Measurements from ENCODE around the gene ATP2B2. TPM values are rescaled to one million over a fixed set of nuclear protein-coding genes. Genes with fewer than 3 reads are reported as not detected.

ATP2B2 gene
- total RNA-seq, 1 donor: 0.27 TPM

DNA sequence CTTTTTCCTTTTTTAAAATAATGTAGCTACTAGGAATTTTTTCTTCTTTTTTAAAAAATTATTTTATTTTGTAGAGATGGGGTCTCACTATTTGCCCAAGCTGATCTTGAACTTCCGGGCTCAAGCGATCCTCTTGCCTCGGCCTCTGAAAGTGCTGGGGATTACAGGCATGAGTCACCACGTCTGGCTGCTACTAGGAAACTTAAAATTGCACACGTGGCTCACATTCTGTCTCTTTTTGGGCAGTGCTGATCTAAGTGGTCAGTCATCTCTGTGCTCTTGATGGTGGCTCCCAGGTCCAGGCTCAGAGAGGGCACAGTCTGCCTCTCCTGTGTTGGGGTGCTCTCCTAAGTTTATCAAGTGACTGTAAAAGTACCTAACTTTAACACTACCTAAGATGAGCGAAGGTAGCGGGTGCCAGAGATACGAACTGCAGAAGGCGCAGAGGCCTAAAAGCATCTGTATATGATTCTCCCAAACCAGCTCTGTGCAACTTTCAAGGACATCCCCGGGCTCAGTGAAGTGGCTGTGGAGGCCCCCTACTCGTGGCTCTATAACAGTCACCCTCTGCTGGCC lies 131.6 kb downstream of the ATP2B2 start:
- DNase-seq (ENCODE audit: low read depth in 2 of 3, low spot score in 2 of 3): no peak

DNA sequence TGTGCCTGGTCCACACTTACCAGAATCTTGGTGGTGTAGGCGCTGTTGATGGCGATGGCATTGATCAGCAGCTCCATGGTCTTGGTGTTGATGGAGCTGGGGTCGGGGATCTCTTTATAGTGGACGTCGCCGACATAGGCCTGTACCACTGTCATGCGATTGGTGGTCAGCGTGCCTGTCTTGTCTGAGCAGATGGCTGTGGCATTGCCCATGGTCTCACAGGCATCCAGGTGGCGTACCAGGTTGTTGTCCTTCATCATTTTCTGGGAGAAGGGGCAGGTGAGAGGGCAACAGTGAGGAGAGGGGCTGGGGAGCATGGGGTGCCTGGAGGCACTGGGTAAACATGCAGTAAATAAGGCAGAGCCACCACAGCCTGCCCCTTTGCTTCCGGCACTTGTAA lies 133.6 kb downstream of the ATP2B2 start:
- no peak for DNase-seq (ENCODE audit: low read depth in 2 of 3, low spot score in 2 of 3)

DNA sequence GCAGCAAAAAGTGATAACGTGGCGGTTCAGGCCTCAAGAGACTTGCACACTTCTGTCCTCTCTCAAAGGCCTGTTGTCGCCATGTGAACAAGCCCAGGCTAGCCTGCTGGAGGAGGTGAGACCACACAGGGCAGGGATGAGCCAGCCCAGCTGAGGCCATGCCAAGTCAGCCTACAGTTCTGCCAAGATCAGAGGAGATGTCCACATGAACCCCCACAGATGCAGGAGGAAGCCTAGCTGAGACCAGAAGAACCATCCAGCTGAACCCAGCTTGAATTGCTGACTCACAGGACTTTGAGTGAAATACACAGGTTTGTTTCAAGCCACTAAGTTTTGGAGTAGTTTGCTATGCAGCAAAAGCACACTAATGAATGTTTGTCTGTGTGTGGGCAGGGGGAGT lies 134.2 kb downstream of the ATP2B2 start:
- no peak for DNase-seq (ENCODE audit: low read depth in 2 of 3, low spot score in 2 of 3)

GRCh38 chr3:10370429-10370828 lies 135.0 kb downstream of the ATP2B2 start:
- peak in 2 of 3 donors; percentile 67 to 82 for DNase-seq (ENCODE audit: low read depth in 2 of 3, low spot score in 2 of 3)

- no peak for DNase-seq (ENCODE audit: low read depth in 2 of 3, low spot score in 2 of 3)
Observed at GRCh38 chr3:10368512-10368911, 136.9 kb downstream of the ATP2B2 start.

- DNase-seq (ENCODE audit: low read depth in 2 of 3, low spot score in 2 of 3): no peak
Observed at GRCh38 chr3:10367506-10367905, 137.9 kb downstream of the ATP2B2 start.

DNA sequence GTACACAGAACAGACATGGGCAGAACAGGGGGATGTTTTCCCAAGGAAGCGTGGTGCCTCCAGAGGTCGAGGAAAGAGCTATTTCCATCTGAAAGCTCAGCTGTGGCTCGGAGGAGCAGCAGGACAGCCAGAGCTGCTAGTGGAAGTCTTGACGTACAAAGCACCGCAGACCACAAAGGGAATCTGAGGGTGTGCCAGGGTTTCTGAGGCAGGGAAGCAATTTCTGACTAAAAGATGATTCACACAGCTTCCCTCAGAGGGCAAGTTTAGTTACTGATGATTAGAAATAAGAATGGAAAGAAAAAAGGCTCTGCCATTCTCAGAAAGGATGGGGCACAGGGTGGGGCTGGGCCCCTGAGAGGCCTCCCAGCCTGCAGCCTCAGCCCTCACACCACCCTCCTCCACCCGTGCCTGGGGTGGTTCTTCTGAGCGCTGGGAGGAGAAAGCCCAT lies 138.7 kb downstream of the ATP2B2 start:
- no peak for DNase-seq (ENCODE audit: low read depth in 2 of 3, low spot score in 2 of 3)

- no peak for DNase-seq (ENCODE audit: low read depth in 2 of 3, low spot score in 2 of 3)
Observed at GRCh38 chr3:10365791-10366190, 139.6 kb downstream of the ATP2B2 start.

GRCh38 chr3:10365316-10365715 lies 140.1 kb downstream of the ATP2B2 start:
- DNase-seq (ENCODE audit: low read depth in 2 of 3, low spot score in 2 of 3): no peak

GRCh38 chr3:10364806-10365205 lies 140.6 kb downstream of the ATP2B2 start:
- DNase-seq (ENCODE audit: low read depth in 2 of 3, low spot score in 2 of 3): no peak

DNA sequence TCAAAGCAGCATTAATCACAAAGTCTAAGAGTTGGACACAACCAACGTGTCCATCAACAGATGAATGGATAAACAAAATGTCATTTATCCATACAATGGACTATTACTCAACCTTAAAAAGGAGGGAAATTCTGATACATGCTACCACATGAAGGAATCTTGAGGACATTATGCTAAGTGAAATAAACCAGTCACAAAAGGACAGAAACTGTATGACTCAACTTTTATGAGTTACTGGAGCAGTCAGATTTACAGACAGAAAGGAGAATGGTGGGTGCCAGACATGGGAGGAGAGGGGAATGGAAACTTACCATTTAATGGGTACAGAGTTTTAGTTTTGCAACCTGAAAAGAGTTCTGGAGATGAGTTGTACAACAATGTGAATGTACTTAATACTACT lies 141.5 kb downstream of the ATP2B2 start:
- DNase-seq (ENCODE audit: low read depth in 2 of 3, low spot score in 2 of 3): no peak

DNA sequence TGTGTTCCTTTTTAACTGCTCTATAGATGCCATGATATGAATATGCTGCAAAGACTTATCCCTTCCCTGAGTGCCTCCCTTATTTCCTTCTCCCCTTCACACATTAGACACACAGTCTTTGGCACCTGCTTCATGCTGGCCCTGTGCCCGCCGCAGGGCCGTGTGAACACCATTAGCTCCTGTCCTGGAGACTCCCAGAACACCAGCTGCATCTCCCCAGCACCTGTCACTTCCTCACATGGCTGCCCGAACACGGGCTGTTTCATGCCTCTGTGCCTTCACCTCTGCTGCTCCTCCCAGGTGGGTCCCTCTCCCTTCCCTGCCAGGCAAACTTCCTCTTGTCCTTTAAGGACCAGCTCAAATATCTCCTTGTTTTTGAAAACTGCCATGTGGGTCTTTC lies 144.0 kb downstream of the ATP2B2 start:
- no peak for DNase-seq (ENCODE audit: low read depth in 2 of 3, low spot score in 2 of 3)

GRCh38 chr3:10360478-10360877 lies 144.9 kb downstream of the ATP2B2 start:
- DNase-seq (ENCODE audit: low read depth in 2 of 3, low spot score in 2 of 3): no peak

DNA sequence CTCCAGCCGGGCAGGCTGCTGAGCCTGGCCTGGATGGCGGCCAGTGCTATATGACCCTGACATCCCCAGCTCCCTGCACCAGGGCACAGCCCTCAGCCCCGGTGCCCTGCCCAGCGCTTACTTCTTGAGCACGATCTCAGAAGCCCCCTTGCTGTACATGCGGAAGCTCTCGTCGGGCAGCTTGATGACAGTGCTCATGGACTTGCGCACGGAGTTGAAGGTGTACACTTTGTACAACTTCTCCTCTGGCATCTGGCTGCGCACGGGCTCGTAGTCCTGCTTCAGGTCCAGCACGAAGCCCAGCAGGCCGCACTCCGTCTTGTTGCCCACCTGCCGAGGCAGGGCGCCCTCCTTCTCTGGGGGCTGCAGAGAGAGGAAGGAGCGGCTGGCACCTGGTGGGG lies 145.6 kb downstream of the ATP2B2 start:
- DNase-seq (ENCODE audit: low read depth in 2 of 3, low spot score in 2 of 3): no peak

DNA sequence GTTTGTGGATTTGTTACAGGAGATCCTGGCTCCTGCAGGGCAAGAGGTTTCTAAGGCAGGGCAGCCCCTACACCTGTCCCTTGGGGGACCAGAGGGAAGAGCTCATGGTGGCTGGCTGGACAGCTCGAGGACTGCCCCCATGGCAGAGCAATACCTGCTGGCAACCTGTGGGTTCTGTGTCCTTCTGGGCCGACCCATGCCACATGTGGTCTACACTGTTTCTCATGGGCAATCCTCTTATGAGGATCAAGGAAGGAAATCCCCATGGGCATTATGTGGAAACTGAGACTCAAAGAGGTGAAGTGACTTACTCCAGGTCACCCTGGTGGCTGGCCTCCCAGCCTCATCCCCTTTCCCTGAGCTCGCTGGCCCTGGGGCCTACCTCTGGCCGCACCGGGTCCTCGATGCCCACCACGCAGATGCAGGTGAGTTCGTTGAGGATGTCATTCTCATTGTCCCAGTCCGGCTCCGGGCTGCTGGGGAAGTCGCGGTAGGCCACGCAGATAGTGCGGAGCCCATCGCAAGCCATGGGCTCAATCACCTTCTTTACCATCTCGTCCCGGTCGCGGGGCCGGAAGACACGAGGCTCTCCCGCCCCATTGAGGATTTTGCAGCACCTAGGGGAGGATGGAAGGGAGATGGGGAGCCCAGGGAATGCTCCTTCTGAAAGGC lies 146.9 kb downstream of the ATP2B2 start:
- no peak for DNase-seq (ENCODE audit: low read depth in 2 of 3, low spot score in 2 of 3)

DNA sequence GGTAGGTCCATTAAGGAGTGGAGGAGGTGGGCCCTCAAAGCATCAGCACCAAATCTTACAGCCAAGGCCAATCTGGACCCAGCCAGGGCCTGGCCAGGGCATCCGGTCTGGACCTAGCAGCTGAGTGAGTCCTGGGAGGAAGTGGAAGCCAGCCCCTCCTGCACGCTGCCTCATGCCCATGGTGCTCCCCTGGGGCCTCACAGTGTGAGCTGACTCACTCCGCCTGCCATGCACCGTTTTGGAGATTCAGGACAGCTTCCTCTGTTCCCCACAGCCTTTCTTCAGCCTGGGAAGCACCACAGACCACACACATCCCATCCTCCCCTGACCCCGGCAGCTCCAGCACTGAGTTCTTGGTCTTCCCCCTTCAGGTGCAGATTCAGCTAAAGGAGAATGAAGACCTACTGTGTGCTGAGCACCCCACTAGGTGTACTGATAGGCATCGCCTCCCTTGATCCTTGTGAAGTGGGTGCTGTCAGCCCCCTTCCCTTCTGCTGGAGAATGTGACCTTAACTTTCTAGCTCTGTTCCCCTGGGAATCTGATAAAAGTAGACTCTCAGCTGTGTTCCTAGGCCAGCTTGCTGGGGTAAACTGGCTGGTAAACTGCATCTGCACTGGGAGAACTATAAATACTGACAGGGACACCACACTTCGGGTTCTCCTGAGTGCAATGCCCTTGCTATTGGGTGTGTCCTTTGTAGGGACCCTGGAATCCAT lies 147.6 kb downstream of the ATP2B2 start:
- DNase-seq (ENCODE audit: low read depth in 2 of 3, low spot score in 2 of 3): peak in 1 of 3 donors; percentile 27

DNA sequence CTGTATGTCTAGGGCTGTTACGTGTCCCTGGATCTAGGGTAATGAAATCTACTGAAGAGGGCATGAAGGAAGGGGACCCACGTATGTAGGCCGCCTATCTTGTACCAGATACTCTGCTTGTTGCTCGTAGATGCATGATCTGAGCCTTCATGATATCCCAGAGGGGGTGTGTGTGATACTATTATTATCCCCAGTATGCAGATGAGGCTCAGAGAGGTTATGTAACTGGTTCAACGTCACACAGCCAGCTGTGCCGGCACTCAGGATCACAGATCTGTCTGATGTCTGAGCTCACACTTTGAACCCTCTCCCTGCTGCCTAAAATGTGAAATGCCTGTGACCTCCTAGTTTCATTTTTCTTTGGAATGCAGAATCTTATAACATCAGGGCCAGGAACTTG lies 148.3 kb downstream of the ATP2B2 start:
- DNase-seq (ENCODE audit: low read depth in 2 of 3, low spot score in 2 of 3): no peak

DNA sequence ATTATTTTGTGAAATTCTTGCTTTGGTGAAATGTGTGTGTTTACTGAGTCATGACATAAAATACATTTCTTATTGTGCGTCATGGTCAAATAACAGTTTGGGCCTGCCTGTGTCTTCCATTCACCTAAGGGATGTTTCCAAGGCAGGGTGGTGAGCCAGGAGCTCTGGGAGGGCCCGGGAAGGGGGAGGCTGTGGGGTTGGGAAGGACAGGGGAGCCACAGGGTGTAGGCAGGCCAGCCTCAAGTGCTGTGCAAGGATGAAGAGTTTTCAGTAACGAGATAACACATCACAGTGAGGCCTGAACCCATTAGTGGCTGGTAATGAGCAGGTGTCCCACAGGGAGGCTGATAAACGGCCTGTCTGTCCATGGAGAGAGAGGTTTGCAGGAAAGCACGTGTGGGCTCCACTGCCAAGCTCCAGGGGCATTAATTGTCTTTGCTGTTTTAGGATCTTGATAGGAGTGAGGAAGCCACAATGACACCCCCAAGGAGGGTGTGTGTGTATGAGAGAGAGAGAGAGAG lies 148.9 kb downstream of the ATP2B2 start:
- DNase-seq (ENCODE audit: low read depth in 2 of 3, low spot score in 2 of 3): no peak

DNA sequence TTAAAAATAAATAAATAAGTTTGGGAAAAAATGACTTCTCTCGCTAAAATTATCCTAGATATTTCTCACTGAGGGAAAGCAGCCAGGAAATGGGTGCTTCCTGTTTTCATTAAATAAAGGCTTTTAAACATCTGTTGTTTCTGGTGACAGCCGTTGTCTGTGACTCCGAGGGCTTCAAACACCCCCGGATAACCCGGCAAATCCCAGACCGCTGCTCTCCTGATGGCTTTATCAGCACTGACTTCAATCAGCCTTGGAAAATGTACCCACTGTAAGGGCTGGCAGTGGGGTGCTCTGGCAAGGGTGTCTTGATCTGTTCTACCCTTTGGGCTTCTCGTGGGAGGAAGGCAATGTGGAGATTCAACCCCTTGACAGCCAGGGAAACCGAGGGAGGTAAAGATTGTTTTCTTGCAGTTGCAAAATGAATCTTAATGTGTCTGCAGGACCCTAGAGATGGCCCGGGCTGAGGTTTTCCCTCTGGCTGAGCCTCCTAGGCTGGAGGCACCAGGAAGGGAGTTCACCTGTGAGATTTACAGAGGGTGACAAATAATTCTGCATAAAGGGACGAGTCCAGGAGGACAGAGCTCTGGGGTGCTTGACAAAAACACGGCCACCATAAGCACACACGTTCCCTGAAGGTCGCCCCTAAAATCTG lies 150.9 kb downstream of the ATP2B2 start:
- DNase-seq (ENCODE audit: low read depth in 2 of 3, low spot score in 2 of 3): no peak

DNA sequence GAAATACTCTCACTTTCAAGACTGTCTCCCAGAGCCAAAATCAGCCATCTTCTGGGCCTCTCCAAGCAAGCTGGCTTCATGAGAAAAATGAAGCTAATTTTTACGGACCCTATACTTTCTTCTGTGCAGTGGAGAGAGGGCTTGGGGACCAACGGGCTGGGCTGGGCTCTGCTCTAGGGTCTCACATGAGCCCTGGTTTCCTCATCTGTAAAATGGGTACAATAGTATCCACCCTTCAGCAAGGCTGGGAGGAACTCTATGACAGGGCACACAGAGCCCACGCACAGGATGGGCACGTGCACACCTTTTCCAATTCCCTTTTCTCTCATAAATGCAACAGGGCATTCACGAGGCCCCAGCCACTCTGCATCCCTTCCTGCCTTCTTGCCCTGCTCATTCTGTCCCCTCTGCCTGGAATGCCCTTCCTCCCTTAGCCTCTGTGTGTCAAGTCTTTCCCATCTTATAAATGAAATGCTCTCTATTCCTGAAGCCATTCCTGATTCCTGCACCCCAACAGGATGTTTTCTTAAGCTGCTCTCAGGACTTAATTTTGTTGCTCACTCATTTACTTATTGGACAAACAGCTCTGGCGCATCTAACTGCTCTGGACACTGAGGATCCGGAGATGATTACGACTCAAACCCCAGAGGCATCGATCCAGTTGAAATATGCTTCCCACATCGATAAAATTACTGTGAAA lies 151.6 kb downstream of the ATP2B2 start:
- no peak for DNase-seq (ENCODE audit: low read depth in 2 of 3, low spot score in 2 of 3)

GRCh38 chr3:10353160-10353559 lies 152.2 kb downstream of the ATP2B2 start:
- no peak for DNase-seq (ENCODE audit: low read depth in 2 of 3, low spot score in 2 of 3)

Data from hematopoietic multipotent progenitor cell (in vitro differentiated cells).